Measurements from ENCODE around the gene OR6J1. TPM values are rescaled to one million over a fixed set of nuclear protein-coding genes. Genes with fewer than 3 reads are reported as not detected.
"Not testable (repeated sequence)": the region's sequence is repeated elsewhere in the genome, so short reads cannot be mapped to it uniquely, and the experiment has no call there.

Gene OR6J1
- total RNA-seq, 1 donor from 2014 or later, result not detected

GRCh38 chr14:22678221-22678620 lies 34.1 kb upstream of the OR6J1 start:
- Histone ChIP-seq H3K4me1 (no peaks in the 10 kb centered on the region), H3K27me3 (no peaks in the 10 kb centered on the region), H3K36me3 (no peaks in the 10 kb centered on the region), H3K4me3 (no peak overlapping the region), H3K9me3 (no peaks in the 10 kb centered on the region), H3K27ac (no peak overlapping the region)
- no peak for TF ChIP-seq CTCF (IDR thresholded peaks at IDR 0.05)
- no peak for DNase-seq (ENCODE audit: low spot score in 2 of 2)
- intact Hi-C loops (cut with DNase I), result no loop called here

DNA sequence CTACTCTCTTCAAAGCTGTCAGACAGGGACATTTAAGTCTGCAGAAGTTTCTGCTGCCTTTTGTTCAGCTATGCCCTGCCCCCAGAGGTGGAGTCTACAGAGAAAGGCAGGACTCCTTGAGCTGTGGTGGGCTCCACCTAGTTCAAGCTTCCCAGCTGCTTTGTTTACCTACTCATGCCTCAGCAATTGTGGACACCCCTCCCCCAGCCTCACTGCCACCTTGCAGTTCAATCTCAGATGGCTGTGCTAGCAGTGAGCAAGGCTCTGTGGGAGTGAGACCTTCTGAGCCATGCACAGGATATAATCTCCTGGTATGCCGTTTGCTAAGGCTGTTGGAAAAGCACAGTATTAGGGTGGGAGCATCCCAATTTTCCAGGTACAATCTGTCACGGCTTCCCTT lies 33.4 kb upstream of the OR6J1 start:
- intact Hi-C loops (cut with DNase I), result not testable (repeated sequence)

GRCh38 chr14:22671622-22672021 lies 27.5 kb upstream of the OR6J1 start:
- Histone ChIP-seq H3K36me3 (no peaks in the 10 kb centered on the region), H3K9me3 (no peaks in the 10 kb centered on the region), H3K4me1 (no peaks in the 10 kb centered on the region), H3K27ac (no peak overlapping the region), H3K27me3 (no peaks in the 10 kb centered on the region), H3K4me3 (no peak overlapping the region)
- DNase-seq (ENCODE audit: low spot score in 2 of 2), result no peak
- no peak for TF ChIP-seq CTCF (IDR thresholded peaks at IDR 0.05)
- intact Hi-C loops (cut with DNase I), result no loop called here

More for the DNA sequence above, 33.4 kb upstream of the OR6J1 start:
- H3K4me1 ChIP-seq; H3K9me3 ChIP-seq; H3K4me3 ChIP-seq; H3K27me3 ChIP-seq; DNase-seq (ENCODE audit: low spot score in 2 of 2); H3K27ac ChIP-seq; H3K36me3 ChIP-seq: not testable (repeated sequence)

- no peak for TF ChIP-seq CTCF (IDR thresholded peaks at IDR 0.05)
- no peak for DNase-seq (ENCODE audit: low spot score in 2 of 2)
- Histone ChIP-seq H3K9me3 (no peaks in the 10 kb centered on the region), H3K27ac (no peak overlapping the region), H3K4me1 (no peaks in the 10 kb centered on the region), H3K4me3 (no peak overlapping the region), H3K36me3 (no peaks in the 10 kb centered on the region), H3K27me3 (no peaks in the 10 kb centered on the region)
- intact Hi-C loops (cut with DNase I), result no loop called here
These were observed 24.7 kb upstream of the OR6J1 start for GRCh38 chr14:22668863-22669262.

- no peaks in the 10 kb centered on the region for H3K4me1 ChIP-seq
- no peak for TF ChIP-seq CTCF (IDR thresholded peaks at IDR 0.05)
- H3K9me3 ChIP-seq, result no peaks in the 10 kb centered on the region
- intact Hi-C loops (cut with DNase I), result no loop called here
- no peaks in the 10 kb centered on the region for H3K36me3 ChIP-seq
- no peak overlapping the region for H3K4me3 ChIP-seq
- no peak for DNase-seq (ENCODE audit: low spot score in 2 of 2)
- H3K27me3 ChIP-seq, result no peaks in the 10 kb centered on the region
- H3K27ac ChIP-seq, result no peak overlapping the region
These were observed 24.3 kb upstream of the OR6J1 start for GRCh38 chr14:22668417-22668816.

- H3K4me1 ChIP-seq, result no peaks in the 10 kb centered on the region
- H3K4me3 ChIP-seq, result no peak overlapping the region
- intact Hi-C loops (cut with DNase I), result no loop called here
- no peaks in the 10 kb centered on the region for H3K27me3 ChIP-seq
- TF ChIP-seq CTCF (IDR thresholded peaks at IDR 0.05), result no peak
- no peak overlapping the region for H3K27ac ChIP-seq
- H3K9me3 ChIP-seq, result no peaks in the 10 kb centered on the region
- H3K36me3 ChIP-seq, result no peaks in the 10 kb centered on the region
- DNase-seq (ENCODE audit: low spot score in 2 of 2), result no peak
These were observed 23.7 kb upstream of the OR6J1 start for GRCh38 chr14:22667881-22668280.

Measured in ascending aorta (tissue), 2 donors.